HFF-Myc (cell line): ENCODE results near the gene SEC14L5.

Experiments
- DNase-seq: peaks from one replicate; pipeline ENCODE4 v3.0.0-alpha.2; 2011; ENCODE audit warnings: low read depth; ENCODE audit errors: extremely low read depth
- H3K4me3 ChIP-seq: replicated peaks from 2 replicates; pipeline ENCODE4 v1.5.1; 2011; ENCODE audit warnings: low read depth, mild to moderate bottlenecking, control low read depth, low read length
- TF ChIP-seq, protein P1 (sequence below): IDR thresholded peaks from 2 replicates; pipeline ENCODE4 v1.5.1; 2012; ENCODE audit warnings: mild to moderate bottlenecking, low read depth, low read length, control low read depth; ENCODE audit errors: missing control alignments

The SEC14L5 gene

DNA sequence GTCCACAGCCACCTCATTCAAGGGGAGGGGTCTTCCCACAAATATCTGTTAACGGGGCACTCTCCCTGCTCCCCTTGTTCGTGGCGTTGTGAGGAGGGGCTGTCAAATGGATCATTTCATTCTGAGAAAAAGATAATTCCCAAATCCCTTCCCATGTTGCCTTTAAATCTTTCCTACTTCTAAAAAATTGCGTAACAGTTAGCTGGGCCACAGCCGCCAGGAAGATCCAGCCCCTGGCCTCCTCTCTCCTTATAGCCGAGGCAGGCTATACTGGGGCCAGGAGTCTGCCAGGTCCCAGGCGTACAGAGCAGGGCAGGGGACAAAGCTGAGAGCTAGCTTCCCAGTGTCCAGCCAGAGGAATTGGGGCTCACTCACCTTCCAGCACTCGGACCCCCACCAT, 107.2 kb downstream of the SEC14L5 start:
- DNase-seq: no peak
- no peak overlapping the region for H3K4me3 ChIP-seq
- TF ChIP-seq, protein P1, sequence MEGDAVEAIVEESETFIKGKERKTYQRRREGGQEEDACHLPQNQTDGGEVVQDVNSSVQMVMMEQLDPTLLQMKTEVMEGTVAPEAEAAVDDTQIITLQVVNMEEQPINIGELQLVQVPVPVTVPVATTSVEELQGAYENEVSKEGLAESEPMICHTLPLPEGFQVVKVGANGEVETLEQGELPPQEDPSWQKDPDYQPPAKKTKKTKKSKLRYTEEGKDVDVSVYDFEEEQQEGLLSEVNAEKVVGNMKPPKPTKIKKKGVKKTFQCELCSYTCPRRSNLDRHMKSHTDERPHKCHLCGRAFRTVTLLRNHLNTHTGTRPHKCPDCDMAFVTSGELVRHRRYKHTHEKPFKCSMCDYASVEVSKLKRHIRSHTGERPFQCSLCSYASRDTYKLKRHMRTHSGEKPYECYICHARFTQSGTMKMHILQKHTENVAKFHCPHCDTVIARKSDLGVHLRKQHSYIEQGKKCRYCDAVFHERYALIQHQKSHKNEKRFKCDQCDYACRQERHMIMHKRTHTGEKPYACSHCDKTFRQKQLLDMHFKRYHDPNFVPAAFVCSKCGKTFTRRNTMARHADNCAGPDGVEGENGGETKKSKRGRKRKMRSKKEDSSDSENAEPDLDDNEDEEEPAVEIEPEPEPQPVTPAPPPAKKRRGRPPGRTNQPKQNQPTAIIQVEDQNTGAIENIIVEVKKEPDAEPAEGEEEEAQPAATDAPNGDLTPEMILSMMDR: no peak

- TF ChIP-seq, protein P1: no peak
- DNase-seq: no peak
These were observed 107.7 kb downstream of the SEC14L5 start, which contains the start of gene C16orf89 for GRCh38 chr16:5065813-5066212. Gene C16orf89, minus strand, starts transcription at chr16:5065956. Its CDS starts 48 bp downstream, at chr16:5065908.

DNA sequence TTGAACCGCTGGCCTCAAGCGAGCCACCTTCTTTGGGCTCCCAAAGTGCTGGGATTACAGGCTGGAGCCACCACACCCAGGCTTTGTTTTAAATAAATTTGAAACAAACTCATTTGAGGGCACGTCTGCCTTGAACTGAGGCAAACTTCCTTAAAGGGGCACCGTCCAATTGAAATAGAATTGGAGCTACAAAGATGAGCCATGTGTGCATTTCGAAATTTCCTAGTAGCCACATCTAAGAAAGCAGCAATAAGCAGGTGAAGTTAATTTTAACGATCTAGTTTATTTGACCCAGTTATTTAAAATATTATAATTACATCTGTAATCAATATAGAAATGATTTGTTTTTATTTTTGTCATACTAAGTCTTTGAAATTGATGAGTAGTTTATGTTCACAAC, 108.4 kb downstream of the SEC14L5 start:
- H3K4me3 ChIP-seq: no peak overlapping the region
- TF ChIP-seq, protein P1: no peak
- no peak for DNase-seq

More at GRCh38 chr16:5065813-5066212, 107.7 kb downstream of the SEC14L5 start, which contains the start of gene C16orf89:
- no peak within 1 kb of the TSS for H3K4me3 ChIP-seq
